GM15510 (cell line): ENCODE data around the gene VWA8.

Experiments
- POLR2A ChIP-seq: IDR thresholded peaks from 3 replicates; pipeline ENCODE4 v1.6.1; 2011; ENCODE audit warnings: borderline replicate concordance; ENCODE audit not compliant: insufficient read length; ENCODE audit errors: extremely low read depth

VWA8 gene

GRCh38 chr13:41557719-41558118 lies 403.2 kb downstream of the VWA8 start:
- TF ChIP-seq POLR2A: no peak

GRCh38 chr13:41554626-41555386 lies 406.1 kb downstream of the VWA8 start:
- TF ChIP-seq POLR2A: no peak

GRCh38 chr13:41554180-41554579 lies 406.7 kb downstream of the VWA8 start:
- no peak for TF ChIP-seq POLR2A

GRCh38 chr13:41552031-41552430 lies 408.9 kb downstream of the VWA8 start:
- TF ChIP-seq POLR2A: no peak

- TF ChIP-seq POLR2A: no peak
Observed at GRCh38 chr13:41550276-41550675, 410.6 kb downstream of the VWA8 start.

GRCh38 chr13:41549491-41549890 lies 411.4 kb downstream of the VWA8 start:
- TF ChIP-seq POLR2A: no peak

- no peak for TF ChIP-seq POLR2A
Observed at GRCh38 chr13:41548910-41549309, 412.0 kb downstream of the VWA8 start.

GRCh38 chr13:41548031-41548430 lies 412.9 kb downstream of the VWA8 start:
- TF ChIP-seq POLR2A: no peak

GRCh38 chr13:41547251-41548000 lies 413.5 kb downstream of the VWA8 start:
- no peak for TF ChIP-seq POLR2A

- no peak for TF ChIP-seq POLR2A
Observed at GRCh38 chr13:41546372-41547190, 414.3 kb downstream of the VWA8 start.

- no peak for TF ChIP-seq POLR2A
Observed at GRCh38 chr13:41545432-41545707, 415.5 kb downstream of the VWA8 start.

GRCh38 chr13:41543664-41544300 lies 417.1 kb downstream of the VWA8 start:
- TF ChIP-seq POLR2A: no peak

- TF ChIP-seq POLR2A: no peak
Observed at GRCh38 chr13:41542281-41542680, 418.6 kb downstream of the VWA8 start.

- TF ChIP-seq POLR2A: no peak
Observed at GRCh38 chr13:41541142-41541938, 419.6 kb downstream of the VWA8 start.
